TTC549 (cell line): ENCODE results near the gene SYT3.
"Not testable (repeated sequence)": the region's sequence is repeated elsewhere in the genome, so short reads cannot be mapped to it uniquely, and the experiment has no call there.

Experiments
- FAIRE-seq: peaks from 2 replicates; lab custom pipeline; 2012; peaks lifted over from hg19 to GRCh38; lab: Jason Lieb, UNC

Gene SYT3

GRCh38 chr19:50602935-50603334 lies 36.7 kb downstream of the SYT3 start:
- FAIRE-seq, result no peak

GRCh38 chr19:50602496-50602895 lies 37.2 kb downstream of the SYT3 start:
- no peak for FAIRE-seq

GRCh38 chr19:50602089-50602422 lies 37.6 kb downstream of the SYT3 start:
- FAIRE-seq, result no peak

GRCh38 chr19:50601407-50602088 lies 38.1 kb downstream of the SYT3 start:
- FAIRE-seq, result no peak

GRCh38 chr19:50599427-50599826 lies 40.3 kb downstream of the SYT3 start:
- no peak for FAIRE-seq

GRCh38 chr19:50590191-50590590 lies 49.5 kb downstream of the SYT3 start:
- FAIRE-seq, result no peak

- not testable (repeated sequence) for FAIRE-seq
These were observed 57.7 kb downstream of the SYT3 start for GRCh38 chr19:50581795-50582660.

- FAIRE-seq, result no peak
These were observed 58.6 kb downstream of the SYT3 start for GRCh38 chr19:50580970-50581634.

GRCh38 chr19:50580240-50580639 lies 59.4 kb downstream of the SYT3 start:
- no peak for FAIRE-seq

GRCh38 chr19:50576769-50577168 lies 62.9 kb downstream of the SYT3 start:
- not testable (repeated sequence) for FAIRE-seq

- FAIRE-seq, result no peak
These were observed 65.8 kb downstream of the SYT3 start for GRCh38 chr19:50573741-50574461.
